Cardiac septum (tissue), 1 donor: Measurements from ENCODE around the gene SCUBE2. TPM values are rescaled to one million over a fixed set of nuclear protein-coding genes. Genes with fewer than 3 reads are reported as not detected.

Experiments
- DNase-seq: peaks from one replicate; pipeline ENCODE4 v3.0.0-alpha.2; 2020; ENCODE audit warnings: low spot score
- intact Hi-C: fragments of 100-400 bp; cut with DNase I; formaldehyde crosslinking; loops from one replicate; pipeline ENCODE4 v1.14.0; 2022
- total RNA-seq: library from RNA; stranded (reverse); fragmentation: NEBNext Ultra II Directional; extraction: Animal tissue kit (Norgen Biotek cat#: 25700); gene quantifications from one replicate; pipeline ENCODE4 v1.2.1, GENCODE V29; 2021
- donor health status: DM: no; HTN: no; CAD: no.

Gene SCUBE2
- total RNA-seq, 1 donor from 2014 or later: 3.9 TPM

DNA sequence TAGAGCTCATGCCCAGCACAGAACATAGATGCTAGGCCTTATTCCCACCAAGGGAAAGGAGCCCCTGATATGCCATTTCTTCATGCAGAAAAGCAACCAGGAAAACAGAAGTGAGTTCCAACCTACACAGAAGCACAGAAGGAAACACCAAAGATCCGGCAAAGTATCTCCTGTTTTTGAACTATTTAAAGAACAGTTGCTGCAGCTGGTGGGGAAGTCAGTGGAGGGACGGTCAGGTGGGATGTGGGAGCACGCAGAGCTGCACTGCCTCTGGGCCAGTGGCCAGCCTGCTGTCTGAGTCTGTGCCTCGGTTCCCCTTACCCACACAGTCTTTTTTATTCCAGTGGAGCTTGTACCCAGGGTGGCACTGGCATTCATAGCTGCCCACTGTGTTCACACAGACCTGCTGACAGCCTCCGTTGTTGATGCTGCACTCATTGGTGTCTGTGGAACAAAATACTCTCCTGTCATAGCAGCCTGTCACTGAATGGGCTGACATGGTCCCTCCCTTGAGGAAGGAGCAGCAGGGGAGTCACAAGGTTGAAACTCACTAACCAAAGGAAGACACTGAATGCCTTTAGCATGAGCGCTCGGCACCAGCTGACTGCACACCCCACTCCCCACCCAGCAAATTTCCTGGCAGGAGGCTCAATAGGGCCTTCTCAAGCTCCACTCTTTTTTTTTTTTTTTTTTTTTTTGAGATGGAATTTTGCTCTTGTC, 37.9 kb downstream of the SCUBE2 start:
- DNase-seq: no peak
- intact Hi-C loops: no loop called here

DNA sequence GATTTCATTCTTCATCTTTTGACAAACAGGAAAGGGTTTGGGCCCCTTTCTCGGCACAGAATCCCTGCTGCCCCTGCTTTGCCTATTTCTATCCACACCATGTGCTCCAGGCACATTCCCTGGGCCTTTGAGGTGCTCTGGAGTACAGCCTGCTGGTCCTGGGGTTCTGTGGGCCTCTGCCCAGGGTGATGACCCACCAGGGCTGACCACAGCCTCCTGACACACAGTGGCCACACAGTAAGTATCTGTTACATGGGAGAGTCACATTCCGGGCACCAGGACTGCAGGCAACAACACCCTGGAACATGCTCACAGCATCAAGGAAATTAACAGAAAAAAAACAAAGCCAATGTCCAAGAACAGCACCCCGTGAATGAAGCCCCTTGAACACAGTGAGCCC, 39.1 kb downstream of the SCUBE2 start:
- intact Hi-C loops: no loop called here
- no peak for DNase-seq

- no peak for DNase-seq
- intact Hi-C loops: no loop called here
Measured at GRCh38 chr11:9049959-9050358, 41.4 kb downstream of the SCUBE2 start.

- DNase-seq: no peak
- intact Hi-C loops: no loop called here
Measured at GRCh38 chr11:9047964-9048523, 43.4 kb downstream of the SCUBE2 start.

GRCh38 chr11:9046481-9046880, 44.9 kb downstream of the SCUBE2 start:
- intact Hi-C loops: no loop called here
- no peak for DNase-seq

DNA sequence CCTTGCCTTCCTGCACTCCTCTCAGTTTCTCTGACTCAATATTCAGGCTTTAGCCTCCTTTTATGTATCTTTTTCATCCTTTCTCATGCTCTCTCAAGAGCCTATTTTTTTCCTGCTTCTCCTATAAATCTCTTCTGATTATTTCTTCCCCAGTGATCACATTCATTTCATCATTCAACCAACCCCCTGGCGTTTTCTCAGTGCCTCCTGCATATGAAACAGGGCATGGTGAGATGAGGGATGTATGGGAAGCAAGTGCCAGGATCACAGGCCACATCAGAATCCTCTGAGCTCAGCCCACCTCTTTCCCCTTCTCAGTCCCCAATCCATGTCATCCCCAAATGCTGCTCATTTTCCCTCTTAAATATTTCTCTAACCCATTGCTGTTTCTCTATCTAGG, 48.9 kb downstream of the SCUBE2 start:
- DNase-seq: no peak
- intact Hi-C loops: no loop called here

GRCh38 chr11:9041747-9042146, 49.7 kb downstream of the SCUBE2 start:
- intact Hi-C loops: no loop called here

GRCh38 chr11:9040410-9040809, 51.0 kb downstream of the SCUBE2 start:
- DNase-seq: no peak
- intact Hi-C loops: no loop called here

More at GRCh38 chr11:9041747-9042146, 49.7 kb downstream of the SCUBE2 start:
- DNase-seq: no peak

GRCh38 chr11:9039863-9040262, 51.5 kb downstream of the SCUBE2 start:
- intact Hi-C loops: no loop called here

DNA sequence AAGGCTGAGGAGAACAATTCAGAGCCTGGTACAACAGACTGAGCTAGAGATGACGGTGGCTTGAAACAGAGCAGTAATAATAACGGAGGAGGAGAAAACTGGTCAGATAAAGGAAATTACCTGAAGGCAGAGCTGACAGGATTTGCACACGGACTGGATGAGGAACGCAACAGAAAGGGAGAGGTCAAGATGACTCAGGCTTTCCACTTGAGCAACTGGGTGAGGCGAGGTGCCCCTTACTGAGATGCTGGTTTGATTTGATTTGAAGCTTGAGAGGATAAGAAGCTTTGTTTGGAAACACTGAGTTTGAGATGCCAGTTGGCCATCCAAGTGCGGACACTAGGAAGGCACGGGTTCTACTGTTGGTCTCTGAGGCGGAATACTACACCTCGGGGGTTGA, 52.2 kb downstream of the SCUBE2 start:
- intact Hi-C loops: no loop called here

More at GRCh38 chr11:9039863-9040262, 51.5 kb downstream of the SCUBE2 start:
- no peak for DNase-seq

GRCh38 chr11:9038541-9038940, 52.9 kb downstream of the SCUBE2 start:
- DNase-seq: no peak
- intact Hi-C loops: no loop called here

More for the DNA sequence above, 52.2 kb downstream of the SCUBE2 start:
- no peak for DNase-seq

- no peak for DNase-seq
- intact Hi-C loops: no loop called here
Measured at GRCh38 chr11:9037963-9038362, 53.4 kb downstream of the SCUBE2 start.

DNA sequence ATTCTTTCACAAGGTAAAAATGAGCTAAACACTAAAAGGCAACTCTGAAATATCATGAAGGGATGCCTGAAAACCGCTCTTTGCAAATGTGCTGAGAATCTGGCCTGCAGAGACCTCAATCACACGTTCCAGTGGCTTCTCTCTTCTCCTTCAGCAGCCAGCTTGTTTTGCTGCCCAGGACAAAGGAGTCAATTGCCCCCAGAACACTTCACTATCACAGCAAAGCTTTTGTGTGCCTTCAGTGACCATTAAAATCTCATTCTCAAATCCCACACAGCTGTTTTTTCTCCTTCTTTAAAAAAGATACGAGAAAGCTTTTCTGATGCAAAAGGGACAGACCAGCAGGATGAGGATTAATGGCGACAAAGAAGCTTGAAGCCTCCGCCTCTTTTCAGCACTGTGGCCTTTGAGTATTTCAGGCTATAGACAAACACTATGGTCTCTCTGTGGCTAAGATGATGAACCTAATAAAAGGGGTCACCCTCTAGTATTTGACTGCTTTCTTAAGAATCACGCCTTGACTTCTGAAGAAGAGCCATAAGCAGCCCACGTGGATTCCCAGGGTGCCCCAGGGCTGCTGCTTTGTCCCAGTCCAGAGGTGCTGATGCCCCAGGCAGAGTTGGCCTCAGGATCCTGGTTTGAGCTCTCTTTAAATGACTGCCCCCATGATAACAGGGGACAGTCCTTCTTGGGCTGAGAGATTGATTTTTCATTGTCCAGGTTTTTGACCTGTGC, 54.2 kb downstream of the SCUBE2 start:
- DNase-seq: no peak
- intact Hi-C loops: no loop called here

DNA sequence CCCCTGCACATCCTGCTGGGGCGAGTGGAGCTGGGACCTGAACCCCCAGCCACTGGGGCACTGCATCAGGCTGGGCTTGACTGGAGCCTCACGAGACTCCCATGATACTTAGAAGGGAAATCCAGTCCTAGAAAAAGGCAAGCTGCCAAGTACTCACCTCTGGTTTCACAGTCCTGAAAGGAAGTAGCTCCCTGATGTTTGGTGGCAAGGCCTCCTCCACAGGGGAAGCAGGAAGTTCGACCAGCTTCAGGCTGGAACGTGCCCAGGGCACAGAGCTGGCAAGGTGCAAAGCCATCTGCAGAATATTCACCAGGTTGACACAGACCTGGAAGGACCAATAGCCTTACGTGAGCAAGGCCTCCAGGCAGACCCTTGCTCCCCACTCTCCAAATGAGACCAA, 60.8 kb downstream of the SCUBE2 start:
- intact Hi-C loops: no loop called here

GRCh38 chr11:9029422-9029821, 62.0 kb downstream of the SCUBE2 start:
- no peak for DNase-seq
- intact Hi-C loops: no loop called here

More for the DNA sequence above, 60.8 kb downstream of the SCUBE2 start:
- no peak for DNase-seq

GRCh38 chr11:9028581-9028980, 62.8 kb downstream of the SCUBE2 start:
- DNase-seq: no peak
- intact Hi-C loops: no loop called here

GRCh38 chr11:9025101-9025850, 66.1 kb downstream of the SCUBE2 start:
- DNase-seq: no peak
- intact Hi-C loops: no loop called here

GRCh38 chr11:9022961-9023680, 68.3 kb downstream of the SCUBE2 start:
- DNase-seq: no peak
- intact Hi-C loops: no loop called here

DNA sequence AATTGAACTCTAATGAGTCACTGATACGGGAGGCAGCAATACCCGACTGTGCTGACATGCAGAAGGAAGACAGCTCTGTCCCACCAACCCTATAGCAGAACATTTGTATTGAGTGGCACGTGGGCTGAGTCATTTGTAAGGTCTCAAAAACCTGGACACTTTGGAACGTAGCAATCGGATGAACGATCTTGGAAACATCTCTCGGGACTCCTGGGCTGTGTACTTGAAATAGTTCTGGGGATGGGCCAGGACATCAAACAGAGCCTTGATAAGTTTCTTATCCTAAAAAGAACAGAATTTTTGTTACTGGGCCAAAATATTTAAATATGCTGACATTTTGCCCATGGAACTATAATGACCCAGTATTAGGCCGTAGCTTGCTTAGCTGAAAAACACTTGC, 70.5 kb downstream of the SCUBE2 start:
- intact Hi-C loops: no loop called here
- DNase-seq: no peak
